HG03565 (cell line): Measurements from ENCODE around the gene ZNF555.

ENCODE experiments used
- ATAC-seq: cut with Tn5 transposase; IDR thresholded peaks from one replicate; pipeline ENCODE4 v1.9.1; 2021; ENCODE audit warnings: mild to moderate bottlenecking, moderate library complexity; ENCODE audit not compliant: unreplicated experiment

The ZNF555 gene

DNA sequence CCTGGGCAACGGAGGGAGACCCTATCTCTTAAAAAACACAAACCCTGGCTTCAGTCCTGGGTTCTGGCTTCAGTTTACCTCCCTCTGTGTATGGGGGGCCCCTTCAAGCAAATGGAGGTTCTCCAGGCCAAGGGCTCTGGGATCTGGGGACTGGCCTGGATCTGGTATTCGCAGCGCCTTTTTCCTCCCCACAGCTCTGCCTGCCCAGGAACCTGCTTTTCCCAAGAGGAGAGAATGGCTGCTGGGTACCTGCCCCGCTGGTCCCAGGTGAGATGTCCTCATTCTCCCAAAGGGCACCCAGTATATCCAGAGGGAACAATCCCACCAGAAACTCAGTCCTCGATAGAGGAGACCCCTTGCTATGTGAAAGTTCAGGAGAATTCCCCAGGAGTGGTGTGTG, 18.4 kb upstream of the ZNF555 start:
- no peak for ATAC-seq

DNA sequence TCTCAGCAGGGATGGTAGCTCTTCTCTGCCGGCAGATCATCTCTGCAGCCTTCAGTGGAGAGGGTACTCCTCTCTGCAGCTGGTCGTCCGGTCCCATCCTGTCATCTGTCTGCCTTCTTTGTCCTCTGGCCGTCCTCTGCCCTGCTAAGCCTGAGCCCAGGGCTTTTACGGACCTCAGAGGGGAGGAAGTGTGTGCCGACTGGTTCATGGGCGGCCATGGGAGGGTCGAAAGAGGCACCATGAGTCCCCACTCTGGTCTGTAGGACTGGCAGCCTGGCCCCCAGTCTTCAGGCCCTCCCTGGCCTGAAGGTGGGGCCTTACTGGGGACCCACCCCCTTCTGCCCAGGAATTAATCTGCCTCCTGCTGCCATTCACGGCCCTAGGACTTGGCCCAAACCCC, 17.6 kb upstream of the ZNF555 start:
- ATAC-seq, result no peak

DNA sequence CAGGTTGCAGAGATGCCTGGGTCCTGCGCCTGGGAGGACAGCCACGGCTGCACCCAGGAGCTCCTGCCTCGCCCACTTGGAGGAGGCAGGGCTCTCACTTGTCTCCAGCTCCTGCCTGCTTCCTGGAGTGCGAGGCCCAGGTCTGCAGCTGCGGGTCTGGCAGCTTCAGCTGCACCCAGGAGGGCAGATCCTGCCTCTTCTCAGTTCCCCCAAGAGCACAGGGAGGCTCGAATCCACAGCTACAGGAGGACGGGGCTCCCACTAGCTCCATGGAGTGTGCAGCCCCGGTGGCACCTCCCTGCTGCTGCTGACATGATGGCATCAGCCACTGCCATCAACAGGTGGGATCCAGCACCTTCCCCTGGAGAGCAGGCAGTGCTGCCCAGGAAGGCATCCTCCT, 17.1 kb upstream of the ZNF555 start:
- ATAC-seq, result no peak

DNA sequence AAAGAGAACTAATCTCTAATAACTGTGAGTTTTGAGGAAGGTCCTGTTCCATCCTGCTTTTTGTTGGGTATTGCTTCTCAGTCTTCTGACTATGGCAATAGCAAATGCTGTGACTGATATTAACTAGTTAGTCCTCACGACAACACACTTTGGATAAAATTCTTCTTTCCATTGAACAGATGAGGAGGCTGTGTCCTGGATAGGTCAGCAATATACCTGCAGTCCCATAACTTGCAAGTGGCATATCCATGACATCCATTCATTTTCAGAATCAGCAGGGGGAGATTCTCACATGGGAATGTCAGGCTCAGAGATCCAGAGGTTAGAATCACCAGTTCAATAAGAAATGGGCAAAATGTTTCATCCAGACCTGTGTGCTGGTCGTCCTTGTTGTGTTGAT, 14.3 kb upstream of the ZNF555 start:
- no peak for ATAC-seq

DNA sequence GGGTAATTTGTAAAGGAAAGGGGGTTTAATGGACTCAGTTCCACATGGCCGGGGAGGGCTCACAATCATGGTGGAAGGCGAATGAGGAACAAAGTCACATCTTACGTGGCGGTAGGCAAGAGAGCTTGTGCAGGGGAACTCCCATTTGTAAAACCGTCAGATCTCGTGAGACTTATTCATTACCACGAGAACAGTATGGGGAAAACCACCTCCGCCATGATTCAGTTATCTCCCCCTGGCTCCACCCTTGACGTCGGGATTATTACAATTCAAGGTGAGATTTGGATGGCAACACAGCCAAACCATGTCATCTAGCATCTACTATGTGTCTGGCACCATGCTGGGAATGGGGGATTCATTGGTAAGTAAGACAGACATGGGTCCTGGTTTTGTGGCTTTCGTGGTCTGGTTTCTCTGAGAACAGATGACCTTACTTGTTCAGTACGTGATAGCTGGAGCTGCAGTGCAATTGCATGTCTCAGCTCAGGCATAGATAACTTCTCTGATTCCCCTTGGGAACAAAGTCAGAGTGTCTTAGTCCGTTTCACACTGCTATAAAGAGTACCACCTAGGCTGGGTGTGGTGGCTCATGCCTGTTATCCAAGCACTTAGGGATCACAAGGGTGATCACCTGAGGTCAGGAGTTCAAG, 13.3 kb upstream of the ZNF555 start:
- ATAC-seq, result no peak

DNA sequence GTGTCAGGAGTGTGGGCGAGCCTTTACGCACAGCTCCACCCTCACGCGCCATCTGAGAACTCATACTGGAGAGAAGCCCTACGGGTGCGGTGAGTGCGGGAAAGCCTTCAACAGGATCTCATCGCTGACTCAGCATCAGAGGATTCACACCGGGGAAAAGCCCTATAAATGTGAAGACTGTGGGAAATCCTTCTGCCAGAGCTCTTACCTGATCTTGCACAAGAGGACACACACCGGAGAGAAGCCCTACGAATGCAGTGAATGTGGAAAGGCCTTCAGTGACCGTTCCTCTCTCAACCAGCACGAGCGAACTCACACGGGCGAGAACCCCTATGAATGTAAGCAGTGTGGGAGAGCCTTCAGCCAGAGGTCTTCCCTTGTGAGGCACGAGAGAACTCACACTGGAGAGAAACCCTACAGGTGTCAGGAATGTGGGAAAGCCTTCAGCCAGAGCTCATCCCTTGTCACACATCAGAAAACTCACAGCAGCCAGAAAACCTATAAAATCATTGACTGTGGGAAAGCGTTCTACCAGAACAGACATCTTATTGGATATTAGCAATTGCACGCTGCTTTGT, 6.9 kb upstream of the ZNF555 start:
- no peak for ATAC-seq

DNA sequence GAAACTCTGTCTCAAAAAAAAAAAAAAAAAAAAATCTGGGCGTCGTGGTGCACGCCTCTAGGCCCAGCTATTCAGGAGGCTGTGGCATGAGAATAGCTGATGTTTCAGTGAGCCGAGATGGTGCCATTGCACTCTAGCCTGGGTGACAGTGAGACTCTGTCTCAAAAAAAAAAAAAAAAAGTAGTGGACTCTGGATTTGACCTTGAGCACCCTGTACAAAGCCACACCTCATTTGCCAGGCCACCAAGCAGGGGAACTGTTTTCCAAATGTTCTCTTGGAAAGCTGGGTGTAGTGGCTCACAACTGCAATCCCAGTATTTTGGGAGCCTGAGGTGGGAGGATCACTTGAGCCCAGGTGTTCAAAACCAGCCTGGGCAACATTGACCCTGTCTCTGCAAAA, 3.8 kb upstream of the ZNF555 start:
- ATAC-seq, result no peak

DNA sequence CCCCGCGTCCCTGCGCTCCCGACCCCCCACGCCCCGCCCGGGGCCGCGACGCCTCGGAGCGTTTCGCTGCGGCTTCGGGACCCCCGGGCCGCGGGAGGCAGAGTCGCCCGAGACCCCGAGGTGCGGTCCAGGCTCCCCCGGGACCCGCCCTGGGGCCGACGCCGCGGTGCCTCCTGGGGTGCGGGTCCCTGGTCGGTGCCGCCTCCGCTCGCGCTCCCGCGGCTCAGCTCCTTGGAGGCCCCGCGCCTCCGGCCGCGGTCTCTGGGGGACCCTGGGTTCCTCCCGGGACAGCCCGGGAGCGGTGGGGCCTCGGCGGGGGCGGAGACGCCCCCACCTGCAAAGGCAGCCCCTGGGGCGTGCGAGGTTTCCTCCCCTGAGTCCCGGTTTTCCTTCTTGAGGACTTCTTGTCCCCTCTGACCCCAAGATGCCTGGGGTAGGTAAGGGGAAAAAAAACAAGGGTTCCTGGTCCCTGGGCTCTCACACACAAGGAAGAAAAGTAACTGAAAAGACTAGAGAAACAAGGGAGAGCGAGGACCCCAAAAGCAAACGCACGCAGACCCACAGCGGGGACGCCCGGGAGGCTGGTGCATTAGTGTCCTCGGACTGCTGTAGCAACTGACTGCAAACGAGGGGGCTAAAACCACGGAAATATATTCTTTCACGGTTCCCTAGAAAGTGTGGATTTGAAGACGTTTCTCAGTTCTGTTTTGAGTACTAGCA, 740 bp downstream of the ZNF555 start:
- peak; percentile 14 for ATAC-seq

DNA sequence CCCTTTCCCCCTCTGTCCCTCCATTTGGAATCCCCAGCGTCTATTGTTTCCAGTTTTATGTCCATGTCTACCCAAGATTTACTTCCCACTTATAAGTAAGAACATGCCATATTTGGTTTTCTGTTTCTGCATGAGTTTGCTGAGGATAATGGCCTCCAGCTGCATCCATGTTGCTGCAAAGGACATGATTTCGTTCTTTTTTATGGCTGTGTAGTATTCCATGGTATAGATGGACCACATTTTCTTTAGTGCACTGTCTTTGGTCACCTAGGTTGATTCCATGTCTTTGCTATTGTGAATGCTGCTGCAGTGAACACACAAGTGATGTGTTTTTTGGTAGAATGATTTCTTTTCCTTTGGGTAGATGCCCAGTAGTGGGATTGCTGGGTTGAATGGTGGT, 3.8 kb downstream of the ZNF555 start:
- no peak for ATAC-seq

DNA sequence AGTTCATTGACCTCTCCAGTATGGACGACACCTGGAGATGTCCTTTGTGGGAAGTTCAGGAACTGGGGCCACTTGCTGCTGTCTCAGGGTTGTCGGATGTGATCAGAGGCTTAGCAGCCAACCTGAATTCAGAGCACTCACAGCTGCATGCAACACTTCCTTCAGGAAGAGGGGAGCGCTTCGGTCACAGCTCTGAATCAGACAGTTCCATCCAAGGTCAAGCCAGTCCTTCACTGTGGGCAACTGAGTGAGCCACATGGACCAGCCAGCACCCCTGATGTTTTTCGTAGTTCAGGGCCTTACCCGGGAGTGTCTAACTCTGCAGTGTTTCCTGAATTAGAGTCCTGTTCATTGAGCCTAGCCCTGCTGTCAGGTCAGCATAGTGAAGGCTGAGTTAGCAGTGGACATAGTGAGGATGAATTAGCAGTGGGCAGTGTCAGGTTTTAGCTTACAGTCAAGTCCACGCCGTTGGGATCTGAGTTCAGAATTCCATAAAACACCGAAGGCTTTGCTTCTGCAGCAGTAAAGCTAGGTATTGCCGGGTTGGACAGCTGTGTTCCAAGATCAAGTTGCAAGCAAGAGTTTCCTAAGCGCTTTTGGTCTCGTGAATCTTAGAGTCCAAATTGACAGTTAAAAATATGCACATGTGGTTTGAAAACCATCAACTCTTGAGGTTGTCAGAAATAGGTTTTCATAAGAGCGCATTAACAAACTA, 5.1 kb downstream of the ZNF555 start:
- no peak for ATAC-seq

DNA sequence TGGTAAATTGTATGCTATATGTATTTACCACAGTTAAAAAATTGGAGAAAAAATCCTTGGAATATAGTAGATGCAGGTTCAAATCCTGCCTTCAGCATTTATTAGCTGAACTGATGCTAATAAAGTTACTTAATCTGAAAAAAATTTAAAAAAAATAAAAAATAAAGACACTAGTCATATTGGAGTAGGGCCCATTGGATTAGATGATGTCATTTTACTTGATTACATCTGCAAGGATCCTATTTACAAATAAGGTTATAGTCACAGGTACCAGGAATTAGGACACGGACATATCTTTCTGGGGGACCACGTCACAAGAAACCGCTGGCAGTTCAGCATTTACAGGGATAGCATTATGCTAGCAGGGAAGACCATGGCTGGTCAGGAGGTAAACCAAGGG, 6.2 kb downstream of the ZNF555 start:
- ATAC-seq, result no peak

DNA sequence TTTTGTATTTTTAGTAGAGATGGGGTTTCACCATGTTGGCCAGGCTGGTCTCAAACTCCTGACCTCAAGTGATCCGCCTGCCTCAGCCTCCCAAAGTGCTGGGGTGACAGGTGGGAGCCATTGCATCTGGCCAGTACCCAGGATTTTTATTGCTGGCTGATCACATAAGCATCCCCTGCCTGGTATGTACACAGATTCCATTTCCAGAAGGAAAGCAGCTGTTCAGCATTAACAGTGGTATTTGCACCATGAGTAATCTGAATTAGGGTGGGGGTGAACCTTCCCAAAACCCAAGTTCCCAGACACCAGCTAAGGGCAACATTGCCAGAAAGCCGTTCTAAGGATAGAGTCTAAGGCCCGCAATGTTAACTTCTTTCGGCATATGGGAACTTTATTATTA, 7.3 kb downstream of the ZNF555 start:
- ATAC-seq, result no peak

DNA sequence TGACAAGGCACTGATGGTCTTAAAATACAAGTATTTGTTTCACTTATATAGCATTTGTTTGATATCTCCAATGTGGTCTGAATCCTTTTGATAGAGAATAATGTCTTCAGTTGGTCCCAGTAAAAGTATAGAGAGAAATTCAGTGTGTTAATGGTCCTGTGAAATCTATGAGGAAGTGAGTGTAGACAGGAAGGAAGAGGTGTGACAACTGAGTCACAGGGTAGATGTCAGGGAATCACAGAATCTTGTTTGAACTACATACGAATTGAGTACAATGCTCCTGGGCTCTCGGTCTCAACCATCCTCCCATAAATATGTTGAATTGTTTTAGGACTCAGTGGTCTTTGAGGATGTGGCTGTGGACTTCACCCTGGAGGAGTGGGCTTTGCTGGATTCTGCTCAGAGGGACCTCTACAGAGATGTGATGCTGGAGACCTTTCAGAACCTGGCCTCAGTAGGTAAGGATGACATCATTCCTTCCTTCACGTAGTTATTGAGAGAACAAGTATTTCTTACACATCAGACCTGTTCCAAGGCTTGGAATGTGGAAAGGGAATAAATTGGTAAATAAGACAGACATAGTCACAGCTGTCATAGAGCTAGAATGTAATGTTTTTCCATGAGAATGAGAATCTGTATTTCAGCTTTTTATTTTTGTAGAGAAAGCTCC, 9.1 kb downstream of the ZNF555 start:
- no peak for ATAC-seq

DNA sequence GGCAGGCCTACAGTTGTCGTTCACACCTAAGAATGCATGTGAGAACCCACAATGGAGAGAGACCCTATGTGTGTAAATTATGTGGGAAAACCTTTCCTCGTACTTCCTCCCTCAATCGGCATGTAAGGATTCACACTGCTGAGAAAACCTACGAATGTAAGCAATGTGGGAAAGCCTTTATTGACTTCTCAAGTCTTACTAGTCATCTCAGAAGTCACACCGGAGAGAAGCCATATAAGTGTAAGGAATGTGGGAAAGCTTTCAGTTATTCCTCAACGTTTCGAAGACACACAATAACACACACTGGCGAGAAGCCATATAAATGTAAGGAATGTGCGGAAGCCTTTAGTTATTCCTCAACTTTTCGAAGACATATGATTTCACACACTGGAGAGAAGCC, 11.3 kb downstream of the ZNF555 start:
- ATAC-seq, result no peak

DNA sequence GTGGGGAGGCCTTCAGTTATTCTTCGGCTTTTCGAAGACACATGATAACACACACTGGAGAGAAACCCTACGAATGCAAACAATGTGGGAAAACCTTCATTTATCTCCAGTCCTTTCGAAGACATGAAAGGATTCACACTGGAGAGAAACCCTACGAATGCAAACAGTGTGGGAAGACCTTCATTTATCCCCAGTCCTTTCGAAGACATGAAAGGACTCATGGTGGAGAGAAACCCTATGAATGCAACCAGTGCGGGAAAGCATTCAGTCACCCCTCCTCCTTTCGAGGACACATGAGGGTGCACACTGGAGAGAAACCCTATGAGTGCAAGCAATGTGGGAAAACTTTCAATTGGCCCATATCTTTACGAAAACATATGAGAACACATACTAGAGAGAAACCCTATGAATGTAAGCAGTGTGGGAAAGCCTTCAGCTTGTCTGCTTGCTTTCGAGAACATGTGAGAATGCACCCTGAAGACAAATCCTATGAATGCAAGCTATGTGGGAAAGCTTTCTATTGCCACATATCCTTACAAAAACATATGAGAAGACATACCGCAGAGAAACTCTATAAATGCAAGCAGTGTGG, 11.8 kb downstream of the ZNF555 start:
- ATAC-seq, result no peak

DNA sequence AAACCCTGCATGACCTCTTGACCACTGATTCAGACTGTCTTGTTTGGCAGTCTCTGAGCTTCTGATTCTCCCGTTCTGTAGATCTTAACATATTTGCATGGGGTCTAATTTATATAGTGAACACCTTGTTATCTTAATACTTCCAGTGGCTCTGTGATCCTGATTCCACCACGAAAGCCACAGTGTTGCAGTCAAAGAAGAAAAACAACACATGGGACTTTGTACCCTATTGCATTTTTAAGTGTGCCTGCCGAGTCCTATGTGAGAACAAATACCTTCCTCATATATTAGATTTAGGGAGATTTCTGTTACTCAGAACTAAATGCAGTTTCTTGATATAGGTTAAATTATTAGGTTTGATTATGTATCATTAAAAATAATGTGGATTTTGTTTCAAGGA, 13.6 kb downstream of the ZNF555 start:
- ATAC-seq, result no peak

DNA sequence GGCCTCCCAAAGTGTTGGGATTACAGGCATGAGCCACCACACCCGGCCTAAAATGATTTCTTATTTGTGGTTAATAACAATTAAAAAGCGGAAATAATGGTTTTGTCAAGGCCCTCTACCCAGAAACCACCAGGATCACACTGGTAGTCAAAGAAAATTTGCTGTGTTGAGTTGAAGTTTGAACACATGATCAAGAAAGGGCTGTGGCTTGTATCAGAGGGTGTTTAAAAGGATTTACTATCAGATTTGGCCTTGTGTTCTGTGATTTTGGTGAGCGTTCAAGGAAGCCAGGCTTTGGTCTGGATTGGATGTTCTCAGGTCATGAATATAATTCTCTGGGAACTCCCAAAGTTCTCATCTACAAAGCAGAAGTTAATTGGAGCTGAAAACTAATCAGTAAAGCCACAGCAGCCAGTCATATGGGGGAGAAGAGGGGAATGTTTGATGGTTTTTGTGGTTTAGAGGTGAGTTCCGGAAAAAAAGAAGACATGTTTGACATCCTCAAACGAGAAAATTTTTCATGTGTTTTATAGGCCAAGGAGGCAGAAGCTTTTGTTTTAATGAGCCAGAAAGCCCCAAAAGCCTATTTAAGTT, 15.3 kb downstream of the ZNF555 start:
- ATAC-seq, result no peak

DNA sequence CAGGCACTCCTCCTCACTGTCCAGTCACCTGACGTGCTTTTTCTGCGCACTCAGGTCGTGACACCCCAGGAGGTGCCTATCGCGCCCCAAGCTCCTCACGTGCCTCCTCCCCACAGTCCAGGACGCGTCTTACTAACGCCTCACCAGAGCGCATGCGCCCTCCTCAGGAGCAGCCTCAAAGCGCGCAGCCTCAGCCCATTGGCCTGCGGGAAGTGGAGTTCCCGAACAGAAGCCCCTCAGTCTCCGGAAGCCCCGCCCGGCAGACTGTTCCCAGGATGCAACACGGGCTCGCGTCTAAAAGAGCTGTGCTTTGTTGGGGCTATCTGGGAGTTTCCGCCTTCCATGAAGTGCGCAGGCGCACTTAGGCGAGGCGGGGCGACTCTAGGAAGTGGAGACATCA, 17.6 kb downstream of the ZNF555 start:
- no peak for ATAC-seq

DNA sequence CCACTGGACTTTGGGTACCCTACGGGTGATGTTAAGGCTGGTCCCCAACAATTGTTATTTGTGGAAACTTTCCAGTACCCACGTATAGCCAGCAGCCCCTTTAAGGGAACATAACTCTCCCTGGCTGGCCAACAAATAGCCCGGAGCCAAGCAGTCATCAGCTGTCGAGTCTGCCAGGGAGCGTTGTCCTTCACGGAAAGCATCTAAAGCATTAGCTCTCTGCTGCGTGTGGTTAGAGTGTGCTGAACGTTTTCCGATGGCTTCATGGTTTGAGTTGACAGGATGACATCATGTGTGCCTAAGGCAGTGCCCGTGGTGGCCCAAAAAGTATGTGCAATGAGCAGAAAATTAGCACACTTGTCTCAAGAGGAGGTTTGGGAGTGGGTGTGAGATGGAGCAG, 22.5 kb downstream of the ZNF555 start:
- ATAC-seq, result no peak

DNA sequence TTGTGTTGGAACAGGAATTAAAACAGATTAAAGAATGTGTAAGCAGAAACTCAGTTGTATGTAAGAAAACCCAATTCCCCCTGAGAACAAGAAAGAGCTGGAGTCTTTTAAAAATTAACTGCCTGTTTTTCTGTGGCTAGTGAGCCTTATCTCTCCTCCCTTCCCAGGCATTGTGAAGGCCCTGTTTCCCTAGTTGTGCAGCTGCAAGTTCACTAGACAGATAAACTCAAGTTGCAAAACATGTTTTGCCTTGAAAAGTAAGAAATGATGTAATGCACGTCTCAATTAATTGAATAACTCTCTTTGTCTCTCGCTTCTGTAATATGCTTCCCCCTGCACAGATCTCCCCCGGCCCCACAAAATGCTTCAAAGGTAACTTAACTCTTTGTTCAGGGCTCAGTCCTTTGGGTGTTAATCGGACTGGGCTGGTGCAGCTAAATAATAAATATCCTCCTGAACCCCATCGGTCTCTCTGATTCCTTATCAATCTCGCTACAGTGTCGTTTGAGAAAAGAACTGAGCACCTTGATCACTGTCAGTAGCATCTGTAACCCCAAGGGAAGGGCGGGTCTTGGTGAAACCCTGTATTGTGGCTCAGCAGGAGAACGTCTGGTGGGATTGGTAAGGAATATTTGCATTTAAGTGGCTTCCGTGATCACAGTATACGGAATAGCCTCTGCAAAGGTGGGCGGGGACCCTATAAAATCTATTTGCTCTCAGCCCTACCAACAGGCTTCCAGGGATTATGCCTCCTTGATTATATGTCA, 24.2 kb downstream of the ZNF555 start:
- no peak for ATAC-seq
